Endothelial cell of umbilical vein (primary cell): ENCODE data around the gene SUCNR1. TPM values are rescaled to one million over a fixed set of nuclear protein-coding genes. Genes with fewer than 3 reads are reported as not detected.

Experiments used
- BruUV-seq: library from RNA; stranded (reverse); fragments of 400-500 nt; replicated peaks from 2 replicates; lab custom pipeline; 2021; lab: Mats Ljungman, UMichigan
- CTCF ChIA-PET: fragments of 300-600, 350-600 bp; sonication (Branson Sonifier 250); formaldehyde crosslinking; loops from one replicate; lab custom pipeline; 2021; ENCODE audit warnings: antibody characterized with exemption, inconsistent platforms; lab: Charles Lee
- POLR2A ChIA-PET: fragments of 300-600, 350-600 bp; sonication (Branson Sonifier 250); formaldehyde crosslinking; loops from one replicate; lab custom pipeline; 2021; ENCODE audit warnings: antibody characterized with exemption, inconsistent platforms; lab: Charles Lee
- DNase-seq: peaks from one replicate; pipeline ENCODE4 v3.0.0-alpha.2; 2011; ENCODE audit warnings: low read depth, low spot score
- FAIRE-seq: peaks from 2 replicates; lab custom pipeline; 2011; peaks lifted over from hg19 to GRCh38; lab: Jason Lieb, UNC
- H2AFZ ChIP-seq: 2 replicates; pipeline ENCODE4 v1.6.0; 2012; ENCODE audit warnings: low read depth, low read length, control low read depth, inconsistent platforms
- H3K27ac ChIP-seq: 2 replicates; pipeline ENCODE4 v1.5.1; 2011; ENCODE audit warnings: low read depth, mild to moderate bottlenecking, control low read depth, low read length, moderate library complexity; ENCODE audit not compliant: insufficient read depth
- H3K27me3 ChIP-seq, 2 experiments: 2 replicates each; pipeline versions ENCODE4 v1.6.0 to v1.6.1; 2011; ENCODE audit warnings: low read length in 2 of 2, mixed read lengths in 1 of 2; ENCODE audit not compliant: control insufficient read depth in 2 of 2, insufficient read depth in 2 of 2
- H3K36me3 ChIP-seq, 2 experiments: 2 replicates in 1 of 2; 3 replicates in 1 of 2; pipeline ENCODE4 v1.5.1; 2011; ENCODE audit warnings: low read length in 2 of 2, mild to moderate bottlenecking in 1 of 2, moderate library complexity in 1 of 2; ENCODE audit not compliant: control insufficient read depth in 2 of 2, insufficient read depth in 2 of 2; ENCODE audit errors: extremely low read depth in 1 of 2
- H3K4me1 ChIP-seq: 3 replicates; pipeline ENCODE4 v1.5.1; 2011; ENCODE audit warnings: mild to moderate bottlenecking, low read length; ENCODE audit not compliant: control insufficient read depth, insufficient read depth; ENCODE audit errors: extremely low read depth
- H3K4me2 ChIP-seq: 2 replicates; pipeline ENCODE4 v1.6.1; 2011; ENCODE audit warnings: low read length, control low read depth, mixed read lengths; ENCODE audit not compliant: insufficient read depth
- H3K4me3 ChIP-seq, 3 experiments: fragments of 200-600 bp in 1 of 3; sonication (generic), shearing (Covaris generic) in 1 of 3; replicated peaks in 1 of 3; 2 replicates each; pipeline ENCODE4 v1.5.1; 2011 to 2016; ENCODE audit warnings: control low read depth in 3 of 3, low read length in 3 of 3, mild to moderate bottlenecking in 2 of 3, inconsistent platforms in 1 of 3, low read depth in 1 of 3, moderate library complexity in 1 of 3; ENCODE audit not compliant: insufficient read depth in 1 of 3
- H3K79me2 ChIP-seq: 2 replicates; pipeline ENCODE4 v1.6.0; 2012; ENCODE audit warnings: low read length, inconsistent platforms; ENCODE audit not compliant: control insufficient read depth, insufficient read depth
- H3K9ac ChIP-seq: replicated peaks from 2 replicates; pipeline ENCODE3; 2011; ENCODE audit warnings: low read length, control low read depth; ENCODE audit not compliant: insufficient read depth; ENCODE audit errors: extremely low read depth
- H3K9me1 ChIP-seq: replicated peaks from 3 replicates; pipeline ENCODE4 v1.6.0; 2011; ENCODE audit warnings: mild to moderate bottlenecking, low read length; ENCODE audit not compliant: control insufficient read depth, insufficient read depth; ENCODE audit errors: extremely low read depth
- H3K9me3 ChIP-seq: replicated peaks from 2 replicates; pipeline ENCODE4 v1.5.1; 2012; ENCODE audit warnings: low read length, inconsistent platforms; ENCODE audit not compliant: control insufficient read depth, insufficient read depth
- H4K20me1 ChIP-seq: replicated peaks from 2 replicates; pipeline ENCODE3; 2011; ENCODE audit warnings: mild to moderate bottlenecking, low read length; ENCODE audit not compliant: control insufficient read depth, insufficient read depth; ENCODE audit errors: extremely low read depth
- CTCF ChIP-seq, 2 donors: IDR thresholded peaks; 1 replicate in 1 of 2; 2 replicates in 1 of 2; pipeline ENCODE4 v1.5.1; 2011; ENCODE audit warnings: low read length in 2 of 2, mild to moderate bottlenecking in 2 of 2, moderate library complexity in 2 of 2, control low read depth in 1 of 2, inconsistent platforms in 1 of 2, low read depth in 1 of 2; ENCODE audit not compliant: insufficient read depth in 1 of 2; ENCODE audit errors: extremely low read depth in 1 of 2
- FOS ChIP-seq: IDR thresholded peaks from 2 replicates; pipeline ENCODE4 v1.6.1; 2011; ENCODE audit warnings: mild to moderate bottlenecking, low read length, moderate library complexity, borderline replicate concordance; ENCODE audit not compliant: insufficient read depth
- GATA2 ChIP-seq: IDR thresholded peaks from 2 replicates; pipeline ENCODE4 v1.7.0; 2011; ENCODE audit warnings: low read depth, mild to moderate bottlenecking, moderate library complexity, mixed read lengths, low read length; ENCODE audit not compliant: insufficient read length, insufficient read depth
- MAX ChIP-seq: IDR thresholded peaks from 2 replicates; pipeline ENCODE4 v1.6.1; 2011; ENCODE audit not compliant: insufficient read depth, insufficient read length
- dilution Hi-C: fragments of 300-500 bp; cut with MboI; formaldehyde crosslinking; loops from one replicate; pipeline ENCODE4 v1.15.0; 2019; ENCODE audit warnings: low sequenced_read_pairs; ENCODE audit not compliant: extremely low pct_ligation_motif_present
- intact Hi-C: fragments of 100-400 bp; cut with micrococcal nuclease; formaldehyde crosslinking; loops from one replicate; pipeline ENCODE4 v1.10.0; 2022
- polyA plus RNA-seq, 4 experiments: library from polyadenylated mRNA; depleted of rRNA in 3 of 4; stranded (reverse) in 3 of 4; unstranded in 1 of 4; fragments of >200 nt; gene quantifications; 2 replicates each; pipeline versions ENCODE4 v1.2.1 to v1.2.3, GENCODE V29; 2011 to 2012; ENCODE audit warnings: missing spikeins in 1 of 4
- total RNA-seq: library from RNA; stranded (reverse); gene quantifications from 2 replicates; pipeline ENCODE4 v1.2.3, GENCODE V29; 2021

The SUCNR1 gene
- total and polyA plus RNA-seq, 2 donors (not counting 3 experiments of a cell fraction or from before 2014, with no cell fraction given): not detected

- TF ChIP-seq GATA2 (peak; percentile 37), MAX (no peak), CTCF (IDR thresholded peaks at IDR 0.05; ENCODE audit: extremely low read depth in 1 of 2, insufficient read depth in 1 of 2, low read depth in 1 of 2, low read length in 2 of 2) (no peak), FOS (peak; percentile 49)
- ChIA-PET POLR2A (no interaction called here), CTCF (interaction anchor here (1.3 to 1.8 kb wide), 4 partner anchors 10 to 62 kb away, joined by 3 to 5 read pairs (median 4); no protein-coding TSS in a partner anchor)
Observed at GRCh38 chr3:151900884-151901643, 27.6 kb downstream of the SUCNR1 start.

More at GRCh38 chr3:151900884-151901643, 27.6 kb downstream of the SUCNR1 start:
- no peaks in the 10 kb centered on the region for H3K36me3 ChIP-seq
- H4K20me1 ChIP-seq: no peaks in the 10 kb centered on the region
- H3K9me1 ChIP-seq: no peaks in the 10 kb centered on the region
- FAIRE-seq: no peak
- BruUV-seq: no TSS peak
- dilution Hi-C loops (no loop called here), intact Hi-C loops (loop anchor here (1.0 kb wide), 1 partner anchor 8 kb away; no protein-coding TSS in a partner anchor)
- H2AFZ ChIP-seq: peak overlapping the region; percentile 26
- peak; percentile 60 for DNase-seq
- H3K4me3 ChIP-seq: no peak overlapping the region
- H3K9me3 ChIP-seq: no peaks in the 10 kb centered on the region
- no peak overlapping the region for H3K27ac ChIP-seq
- H3K4me2 ChIP-seq: peak overlapping the region; percentile 43
- no peaks in the 10 kb centered on the region for H3K79me2 ChIP-seq
- H3K9ac ChIP-seq: no peak overlapping the region
- peaks cover 48% of the 10 kb centered on the region for H3K4me1 ChIP-seq
- no peaks in the 10 kb centered on the region for H3K27me3 ChIP-seq
